Activated CD4-positive, CD25-positive, alpha-beta regulatory T cell treated with anti-CD3 and anti-CD28 coated beads, Interleukin-2, amount 50 U/mL, for 72 hours (primary cell): ENCODE measurements around the gene KLK6.

Source experiments
- DNase-seq: peaks from one replicate; pipeline ENCODE4 v3.0.0; 2021

The KLK6 gene

DNA sequence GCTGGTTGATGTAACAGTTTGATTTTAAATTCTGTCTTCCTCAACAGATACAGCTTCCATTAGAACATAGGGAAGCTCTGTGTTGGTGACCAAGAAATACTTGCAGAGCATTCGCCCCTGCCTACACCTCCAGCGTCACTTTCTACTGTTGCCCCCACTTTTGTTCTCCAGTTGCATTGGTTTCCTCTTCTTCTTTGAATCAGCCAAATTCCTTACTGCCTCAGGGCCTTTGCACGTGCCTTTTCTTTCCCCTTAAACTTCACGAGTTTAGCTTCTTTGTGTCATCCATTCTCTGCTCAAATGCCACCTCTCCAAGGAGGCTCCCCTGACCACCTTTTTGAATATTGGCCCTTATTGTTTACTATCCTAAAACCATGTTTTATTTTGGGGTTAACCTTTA is 22.3 kb downstream of the KLK6 start:
- DNase-seq, result no peak

DNA sequence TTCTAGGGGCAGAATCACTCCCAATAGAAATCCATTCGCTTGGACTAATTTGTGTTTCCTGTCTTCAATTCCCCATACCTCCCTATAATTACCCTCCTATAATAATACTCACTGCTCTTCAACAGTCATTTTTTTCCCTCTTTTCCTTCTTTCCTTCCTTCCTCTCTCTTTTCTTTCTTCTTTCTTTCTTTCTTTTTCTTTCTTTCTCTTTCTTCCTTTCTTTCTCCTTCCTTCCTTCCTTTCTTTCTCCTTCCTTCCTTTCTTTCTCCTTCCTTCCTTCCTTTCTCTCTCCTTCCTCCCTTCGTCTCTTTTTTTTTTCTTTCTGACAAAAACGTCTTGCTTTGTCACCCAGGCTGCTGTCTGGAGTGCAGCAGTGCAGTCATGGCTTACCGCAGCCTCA is 24.6 kb downstream of the KLK6 start:
- no peak for DNase-seq

DNA sequence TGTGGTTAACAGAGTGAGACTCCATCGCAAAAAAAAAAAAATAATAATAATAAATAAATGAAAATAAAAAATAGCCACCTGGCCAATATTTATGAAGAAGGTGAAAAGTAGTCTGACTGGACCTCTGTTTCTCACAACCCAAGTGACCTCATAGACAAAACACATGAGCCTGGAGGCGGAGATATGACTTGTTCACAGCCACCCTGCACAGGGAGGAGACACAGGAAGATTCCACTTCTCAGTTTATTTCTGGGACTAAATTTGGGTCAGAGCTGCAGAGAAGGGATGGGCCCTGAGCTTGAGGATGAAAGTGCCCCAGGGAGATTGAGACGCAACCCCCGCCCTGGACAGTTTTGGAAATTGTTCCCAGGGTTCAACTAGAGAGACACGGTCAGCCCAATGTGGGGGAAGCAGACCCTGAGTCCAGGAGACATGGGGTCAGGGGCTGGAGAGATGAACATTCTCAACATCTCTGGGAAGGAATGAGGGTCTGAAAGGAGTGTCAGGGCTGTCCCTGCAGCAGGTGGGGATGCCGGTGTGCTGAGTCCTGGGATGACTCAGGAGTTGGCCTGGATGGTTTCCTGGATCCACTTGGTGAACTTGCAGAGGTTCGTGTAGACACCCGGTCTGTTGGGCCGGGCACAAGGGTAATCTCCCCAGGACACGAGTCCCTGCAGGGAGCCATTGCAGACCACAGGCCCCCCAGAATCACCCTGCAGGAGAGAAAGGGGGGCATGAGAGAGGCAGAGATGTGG is 26.1 kb downstream of the KLK6 start:
- DNase-seq, result no peak

DNA sequence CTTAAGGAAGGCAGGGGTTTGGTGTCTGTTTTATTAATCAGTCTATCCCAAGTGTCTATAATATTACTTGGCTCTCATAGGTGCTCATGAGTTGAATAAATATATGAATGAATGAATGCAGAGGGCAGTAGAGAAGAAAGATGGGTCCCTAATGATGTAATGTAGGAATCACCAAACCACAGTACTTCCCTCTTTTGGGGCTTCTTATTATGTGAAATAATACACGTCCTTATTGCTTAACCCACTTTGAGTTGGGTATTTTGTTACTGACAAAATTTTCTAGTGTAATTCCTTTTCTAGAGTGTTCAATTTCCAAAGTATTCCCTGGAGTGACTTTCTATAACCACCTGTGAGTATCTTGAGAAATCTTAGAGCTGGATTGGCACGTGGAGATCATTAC is 29.8 kb downstream of the KLK6 start:
- no peak for DNase-seq

DNA sequence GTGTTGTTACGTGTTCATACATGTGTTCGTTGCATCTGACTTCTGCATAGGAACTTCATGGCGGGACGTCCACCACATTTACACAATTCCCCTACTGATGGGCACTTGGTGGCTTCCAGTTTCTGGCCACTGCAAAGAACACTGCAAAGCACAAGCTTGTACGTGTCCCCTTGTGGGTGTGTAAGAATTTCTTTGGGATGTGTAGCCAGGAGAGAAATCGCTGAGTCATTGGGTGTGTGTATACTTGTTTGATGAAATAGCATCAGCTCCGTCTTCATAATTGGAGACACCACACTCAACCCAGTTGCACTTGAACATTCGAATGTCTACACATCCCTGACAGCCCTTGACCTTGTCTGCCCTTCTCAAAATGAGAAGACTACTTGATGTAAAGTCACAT is 35.8 kb downstream of the KLK6 start:
- DNase-seq, result no peak

DNA sequence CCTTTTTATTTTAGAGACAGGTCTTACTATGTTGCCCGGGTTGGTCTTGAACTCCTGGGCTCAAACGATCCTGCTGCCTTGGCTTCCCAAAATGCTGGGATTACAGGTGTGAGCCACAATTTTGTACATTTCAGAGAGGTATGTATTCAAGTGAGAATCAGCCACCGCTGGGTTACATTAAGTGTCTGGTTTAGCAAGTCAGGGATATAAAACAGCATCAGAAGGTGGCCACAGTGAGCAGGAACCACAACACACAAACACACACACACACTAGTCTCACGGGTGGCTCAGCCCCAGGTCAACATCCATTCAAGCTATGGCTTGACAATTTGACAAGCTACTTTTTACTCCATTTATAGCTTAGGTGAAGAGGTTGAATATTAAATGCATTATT is 36.7 kb downstream of the KLK6 start:
- no peak for DNase-seq

DNA sequence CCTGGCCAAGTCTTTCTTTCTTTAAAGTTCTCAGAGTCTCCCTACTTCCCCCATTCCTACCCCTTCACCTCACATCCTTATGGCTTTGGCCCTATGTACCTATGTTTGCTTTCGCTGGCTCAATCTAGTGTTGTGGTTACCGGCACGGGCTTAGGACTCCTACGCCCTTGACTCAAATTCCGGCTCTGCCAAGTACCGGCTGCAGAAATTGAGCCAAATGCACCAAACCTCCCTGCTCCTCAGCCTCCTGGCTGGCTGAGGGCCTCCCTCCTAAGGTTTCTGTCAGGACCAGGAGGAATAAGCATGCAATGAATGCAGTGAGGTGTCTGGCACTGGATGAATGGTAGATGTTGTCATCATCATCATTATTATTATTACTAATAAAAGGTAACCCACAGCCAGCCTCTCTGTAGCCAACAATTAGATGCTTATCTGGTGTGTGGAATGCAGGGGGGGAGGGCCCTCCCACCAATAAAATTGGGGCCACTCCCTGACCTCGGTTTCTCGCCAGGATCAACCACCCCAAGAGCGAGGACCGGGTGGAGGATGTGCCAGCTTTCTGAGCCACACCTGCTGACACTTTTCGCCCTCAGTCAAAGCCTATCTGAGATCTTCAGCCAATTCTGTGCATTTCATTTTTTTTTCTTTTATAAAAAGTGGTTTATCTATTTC is 37.2 kb downstream of the KLK6 start:
- DNase-seq, result no peak

DNA sequence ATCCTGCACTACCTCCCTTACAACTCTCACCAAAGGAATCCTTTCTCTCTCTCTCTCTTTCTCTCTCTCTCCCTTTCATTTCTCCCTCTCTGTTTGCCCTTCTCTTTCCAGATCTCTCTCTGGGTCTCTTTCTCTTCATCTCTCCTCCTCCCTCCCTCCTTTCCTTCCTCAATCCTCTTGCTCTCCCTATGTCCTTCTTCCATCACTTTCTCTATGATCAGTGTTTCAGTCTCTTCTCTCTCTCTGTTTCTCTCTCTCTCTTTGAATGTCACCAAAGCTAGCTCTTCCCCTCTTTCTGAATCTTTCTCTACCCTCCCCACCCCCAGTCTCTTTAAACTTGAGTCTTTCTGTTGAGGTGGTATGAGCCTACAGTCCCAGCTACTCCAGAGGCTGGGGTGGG is 38.4 kb downstream of the KLK6 start:
- DNase-seq, result no peak

DNA sequence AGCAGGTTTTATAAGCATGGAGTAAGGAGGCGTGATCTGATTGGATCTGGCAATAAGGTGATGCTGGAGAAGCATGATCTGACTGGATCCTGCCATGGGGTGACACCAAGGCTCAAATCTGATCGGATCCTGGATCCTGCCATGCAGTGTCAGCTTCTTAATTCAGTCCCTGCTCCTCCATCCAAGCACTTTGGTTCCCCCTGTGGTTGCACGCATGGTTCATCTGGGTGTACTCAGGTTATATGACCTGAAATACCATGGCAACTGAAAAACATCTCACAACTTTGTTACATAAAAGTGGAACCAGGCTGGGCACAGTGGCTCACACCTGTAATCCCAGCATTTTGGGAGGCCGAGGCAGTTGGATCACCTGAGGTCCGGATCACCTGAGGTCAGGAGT is 40.6 kb downstream of the KLK6 start:
- DNase-seq, result no peak

DNA sequence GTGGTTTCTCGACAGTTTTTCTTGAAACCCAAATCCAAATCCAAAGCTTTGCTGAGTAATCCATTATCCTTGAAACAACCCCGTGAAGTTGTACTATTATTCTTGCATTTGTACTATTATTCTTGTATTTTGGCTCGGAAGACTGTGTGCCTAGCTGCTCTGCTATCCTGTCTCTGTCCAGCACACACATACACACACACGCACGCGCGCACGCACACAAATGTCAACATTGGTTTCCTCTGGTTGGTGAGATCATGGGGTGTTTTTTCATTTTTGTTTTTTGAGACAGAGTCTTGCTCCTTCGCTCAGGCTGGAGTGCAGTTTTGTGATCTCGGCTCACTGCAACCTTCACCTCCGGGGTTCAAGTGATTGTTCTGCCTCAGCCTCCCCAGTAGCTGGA is 43.2 kb downstream of the KLK6 start:
- DNase-seq, result no peak

DNA sequence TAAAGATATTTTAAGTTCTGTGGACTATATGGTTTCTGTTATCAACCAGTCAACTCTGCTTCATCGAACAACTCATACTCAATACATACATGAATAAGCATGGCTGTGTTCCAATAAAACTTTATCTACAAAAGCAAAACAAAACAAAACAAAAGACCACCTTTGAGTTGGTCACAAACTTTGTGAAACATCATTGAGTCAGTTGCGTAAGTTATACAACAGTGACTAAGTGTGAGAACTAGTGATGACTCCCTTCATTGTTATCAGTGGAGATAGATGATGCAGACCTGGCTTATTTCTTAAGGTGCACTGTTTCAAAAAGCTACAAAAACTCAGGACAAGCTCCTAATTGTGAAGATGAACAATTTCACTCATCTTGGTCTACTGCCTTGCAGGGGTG is 43.7 kb downstream of the KLK6 start:
- no peak for DNase-seq

DNA sequence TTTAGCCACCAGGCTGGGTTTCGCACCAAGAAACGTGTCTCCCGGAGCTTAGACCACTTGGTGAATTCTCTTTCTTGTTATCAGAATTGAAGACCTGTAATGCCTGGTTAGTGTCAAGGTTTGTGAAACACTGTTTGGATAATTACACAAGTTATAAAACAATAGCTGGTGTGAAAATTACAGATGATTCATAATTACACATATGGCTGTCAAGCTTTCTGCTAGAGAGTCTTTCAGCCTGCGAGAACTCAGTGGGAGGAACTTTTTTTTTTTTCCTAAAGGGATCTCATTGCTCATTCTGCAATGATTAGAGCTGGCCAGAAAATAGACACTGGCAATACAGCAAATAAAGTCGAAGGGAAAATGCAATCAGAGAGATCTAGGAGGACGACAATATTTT is 44.8 kb downstream of the KLK6 start:
- DNase-seq, result no peak

DNA sequence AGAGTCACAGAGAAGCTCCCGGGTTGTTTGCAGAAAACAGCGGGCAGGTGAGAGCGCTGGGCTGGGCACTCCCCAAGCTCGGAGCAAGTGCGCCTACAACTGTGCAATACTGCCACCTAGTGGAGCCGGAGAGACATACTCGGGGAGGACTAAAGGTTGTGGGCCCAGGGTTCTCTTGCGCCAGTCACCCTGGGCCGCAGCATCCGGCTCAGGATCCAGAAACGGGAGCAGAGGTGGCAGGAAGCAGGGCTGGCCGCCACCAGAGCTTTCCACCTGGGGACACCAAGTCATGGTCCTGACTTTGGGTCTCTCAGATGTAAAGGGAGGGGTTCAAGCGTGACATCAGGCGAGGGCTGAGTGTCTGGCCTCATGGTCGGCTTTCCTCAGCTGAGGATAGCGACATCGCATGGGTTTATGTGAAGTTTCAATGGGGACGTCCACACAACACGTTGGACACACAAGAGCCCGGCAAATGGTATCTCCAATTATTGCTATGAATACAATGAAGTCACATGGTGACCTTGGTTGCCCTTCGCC is 47.0 kb downstream of the KLK6 start:
- DNase-seq, result peak; percentile 70

DNA sequence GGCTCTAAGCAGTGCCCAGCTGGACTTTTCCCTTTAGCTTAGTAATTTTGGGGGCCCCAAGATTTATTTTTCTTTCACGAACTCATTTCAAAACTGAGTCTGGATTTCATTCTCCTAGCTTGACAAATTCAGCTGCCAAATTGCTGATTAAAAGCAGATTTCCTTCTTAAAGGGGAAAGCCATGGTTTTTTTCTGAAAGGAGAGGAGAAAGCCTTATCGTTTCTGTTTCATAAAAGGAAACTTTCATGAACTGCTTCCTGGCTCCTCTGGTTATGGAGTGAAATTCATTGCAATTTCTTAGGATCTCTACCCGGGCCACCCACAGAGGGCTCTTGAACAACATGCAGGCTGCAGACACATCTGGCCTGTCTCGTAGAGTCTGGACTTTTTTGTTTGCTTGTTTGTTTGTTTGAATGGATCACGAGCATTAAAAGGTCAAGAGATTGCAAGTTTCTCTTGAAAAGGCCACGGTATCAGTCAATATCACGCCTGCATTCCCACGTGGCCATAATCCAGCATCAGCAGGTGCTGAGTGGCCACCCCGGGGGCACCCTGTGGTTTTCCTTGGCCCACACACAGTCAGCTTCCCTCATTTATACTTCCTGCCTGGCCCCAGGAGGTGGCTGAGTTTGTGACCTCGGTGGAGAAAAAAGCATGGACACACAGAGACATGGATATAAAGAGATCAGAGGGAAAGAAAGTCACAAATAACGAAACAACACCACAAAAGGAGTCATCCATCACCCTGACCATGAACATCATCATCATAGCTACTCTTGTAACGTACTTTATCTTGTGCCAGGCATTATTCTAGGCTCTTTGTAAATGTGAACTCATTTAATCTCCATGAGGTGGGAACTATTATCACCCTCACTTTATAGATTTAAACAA is 47.7 kb downstream of the KLK6 start:
- no peak for DNase-seq

DNA sequence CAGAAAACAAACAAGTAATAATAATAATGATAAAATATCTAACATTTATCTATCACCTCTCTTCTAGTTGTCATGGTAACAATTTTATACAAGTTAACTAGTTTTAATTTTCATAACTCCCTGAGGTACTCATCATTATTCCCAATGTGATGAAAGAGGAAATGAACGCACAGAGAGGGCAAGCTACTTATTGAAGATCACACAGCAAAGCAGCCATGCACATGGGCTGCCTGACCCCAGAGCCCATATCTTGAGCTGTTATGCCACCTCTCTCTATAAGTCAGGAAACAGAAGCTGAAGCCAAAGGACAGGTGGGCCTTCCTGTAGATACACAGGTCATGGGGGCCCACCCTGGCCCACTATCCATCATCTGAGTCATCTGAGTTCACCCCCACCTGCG is 53.3 kb downstream of the KLK6 start:
- no peak for DNase-seq

DNA sequence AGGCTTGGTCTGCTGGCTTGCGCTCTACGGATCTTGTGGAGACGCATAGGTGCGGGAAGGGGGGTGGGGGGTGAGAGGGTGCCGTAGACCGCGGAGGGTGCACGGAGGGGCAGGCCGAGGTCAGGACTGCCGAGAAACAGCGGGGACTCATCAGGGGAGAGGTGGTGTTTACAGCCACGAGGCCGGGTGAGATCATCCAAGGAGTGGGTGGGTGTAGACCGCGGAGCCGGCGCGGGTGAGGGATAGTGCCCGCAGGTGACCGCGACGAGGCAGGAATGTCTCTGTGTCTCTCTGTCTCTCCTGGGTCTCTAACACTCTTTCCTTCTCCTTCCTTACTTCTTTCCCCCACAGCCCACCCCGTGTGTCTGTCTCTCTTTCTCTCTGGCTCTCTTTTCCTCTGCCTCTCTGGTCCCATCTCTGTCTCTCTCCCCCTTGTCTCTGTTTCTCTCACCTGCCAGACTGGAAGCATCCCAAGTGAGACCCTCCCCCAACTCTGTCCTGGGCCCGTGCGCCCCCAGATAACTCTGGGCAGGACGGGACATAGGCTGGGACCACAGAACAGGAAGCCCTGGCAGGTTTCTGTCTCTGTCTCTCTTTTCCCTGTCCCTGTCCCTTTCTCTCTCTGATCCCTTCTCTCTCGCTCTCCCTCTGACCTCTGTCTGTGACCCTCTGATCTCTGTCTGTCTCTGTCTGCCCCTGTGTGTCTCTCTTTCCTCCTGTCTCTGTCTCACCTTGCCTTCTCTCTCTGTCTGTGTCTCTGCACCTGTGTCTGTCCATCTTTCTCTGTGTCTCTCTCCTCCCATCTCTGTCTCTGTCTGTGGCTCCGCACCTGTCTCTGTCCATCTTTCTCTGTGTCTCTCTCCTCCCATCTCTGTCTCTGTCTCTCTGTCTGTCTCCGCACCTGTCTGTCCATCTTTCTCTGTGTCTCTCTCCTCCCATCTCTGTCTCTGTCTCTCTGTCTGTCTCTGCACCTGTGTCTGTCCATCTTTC is 56.4 kb downstream of the KLK6 start:
- no peak for DNase-seq

DNA sequence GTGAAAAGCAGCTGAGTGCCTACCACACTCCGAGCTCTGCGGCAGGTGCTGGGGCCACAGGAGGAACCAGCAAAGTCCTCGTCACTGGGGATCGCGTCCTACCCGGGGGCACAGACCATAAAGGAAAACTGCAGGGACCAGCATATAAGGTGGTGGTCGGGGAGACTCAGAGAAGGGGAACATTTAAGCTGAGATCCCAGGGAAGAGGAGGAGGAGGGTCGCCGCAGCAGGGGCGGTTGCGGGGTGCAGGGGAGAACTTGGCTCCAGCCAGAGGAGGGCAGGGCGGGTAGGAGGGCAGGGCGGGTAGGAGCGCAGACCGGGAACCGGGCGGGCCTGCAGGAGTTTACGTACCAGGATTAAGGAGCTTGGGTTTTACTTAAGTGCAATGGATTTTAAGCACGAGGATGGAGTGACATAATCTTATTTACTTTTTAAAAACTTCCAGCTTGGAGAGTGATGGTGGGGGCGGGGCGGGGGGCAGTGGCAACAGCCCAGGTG is 57.2 kb downstream of the KLK6 start:
- DNase-seq, result no peak

DNA sequence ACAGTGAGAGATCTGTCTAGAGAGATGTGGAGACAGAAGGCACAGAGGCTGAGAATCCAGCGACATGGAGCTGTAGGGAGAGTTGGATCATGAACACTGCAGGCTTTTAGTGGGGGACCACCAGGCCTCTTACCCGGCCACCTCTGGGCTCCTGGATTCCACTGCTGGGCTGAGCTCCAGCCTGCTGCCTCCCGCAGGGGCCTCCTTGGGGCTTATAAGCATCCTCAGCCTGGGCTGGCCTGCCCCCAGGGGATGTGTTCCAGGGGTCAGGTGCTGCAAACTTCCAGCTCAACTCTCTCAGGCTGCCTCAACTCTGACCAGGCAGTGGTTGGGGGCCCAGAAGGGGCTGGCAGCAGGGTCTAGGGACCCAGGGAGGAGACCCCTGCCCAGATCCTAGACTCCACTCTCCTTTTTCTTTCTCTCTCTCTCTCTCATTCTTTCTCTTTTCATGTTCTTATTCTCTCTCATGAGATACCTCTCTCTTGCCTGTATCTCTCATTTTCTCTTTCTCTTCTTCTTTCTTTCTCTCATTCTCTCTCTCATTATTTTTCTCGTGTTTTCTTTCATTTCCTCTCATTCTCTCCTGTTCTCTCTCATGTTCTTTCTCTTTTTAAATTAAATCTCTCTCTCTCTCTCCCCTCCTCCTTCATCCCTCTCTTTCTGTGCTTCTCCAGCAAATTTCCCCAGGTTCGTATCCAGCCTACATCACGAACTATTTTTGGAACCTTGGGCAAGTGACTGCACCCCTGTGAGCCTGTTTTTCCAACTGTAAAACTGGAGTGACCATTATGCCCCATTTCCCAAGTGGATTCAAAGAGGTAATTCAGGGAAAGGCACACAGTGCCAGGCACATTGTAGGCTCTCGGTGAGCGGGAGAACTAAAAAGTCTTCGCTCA is 57.9 kb downstream of the KLK6 start, which contains the start of gene KLK4:
Gene KLK4, minus strand, starts transcription at position 190 of the 896 bp plus-strand sequence. CDS start 657 bp downstream, outside the sequence.
- DNase-seq, result no peak

DNA sequence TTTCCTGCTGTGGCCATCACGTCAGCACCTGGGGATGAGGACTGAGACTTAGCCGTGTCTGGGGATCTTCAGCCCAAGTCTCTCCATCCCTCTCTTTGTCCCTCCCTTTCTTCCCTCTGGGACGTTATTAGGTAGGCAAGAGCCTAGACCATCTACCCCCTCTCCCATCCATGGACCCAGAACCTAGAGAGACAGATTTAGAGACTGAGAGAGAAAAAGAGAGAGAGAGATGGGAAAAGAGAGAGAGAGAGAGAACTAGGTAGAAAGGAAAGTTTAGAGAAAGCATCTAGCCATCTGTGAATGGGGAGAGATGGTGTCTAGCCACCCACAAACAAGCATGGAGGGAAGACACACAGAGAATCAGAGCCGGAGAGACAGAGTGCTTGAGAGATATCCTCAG is 58.7 kb downstream of the KLK6 start:
- no peak for DNase-seq

DNA sequence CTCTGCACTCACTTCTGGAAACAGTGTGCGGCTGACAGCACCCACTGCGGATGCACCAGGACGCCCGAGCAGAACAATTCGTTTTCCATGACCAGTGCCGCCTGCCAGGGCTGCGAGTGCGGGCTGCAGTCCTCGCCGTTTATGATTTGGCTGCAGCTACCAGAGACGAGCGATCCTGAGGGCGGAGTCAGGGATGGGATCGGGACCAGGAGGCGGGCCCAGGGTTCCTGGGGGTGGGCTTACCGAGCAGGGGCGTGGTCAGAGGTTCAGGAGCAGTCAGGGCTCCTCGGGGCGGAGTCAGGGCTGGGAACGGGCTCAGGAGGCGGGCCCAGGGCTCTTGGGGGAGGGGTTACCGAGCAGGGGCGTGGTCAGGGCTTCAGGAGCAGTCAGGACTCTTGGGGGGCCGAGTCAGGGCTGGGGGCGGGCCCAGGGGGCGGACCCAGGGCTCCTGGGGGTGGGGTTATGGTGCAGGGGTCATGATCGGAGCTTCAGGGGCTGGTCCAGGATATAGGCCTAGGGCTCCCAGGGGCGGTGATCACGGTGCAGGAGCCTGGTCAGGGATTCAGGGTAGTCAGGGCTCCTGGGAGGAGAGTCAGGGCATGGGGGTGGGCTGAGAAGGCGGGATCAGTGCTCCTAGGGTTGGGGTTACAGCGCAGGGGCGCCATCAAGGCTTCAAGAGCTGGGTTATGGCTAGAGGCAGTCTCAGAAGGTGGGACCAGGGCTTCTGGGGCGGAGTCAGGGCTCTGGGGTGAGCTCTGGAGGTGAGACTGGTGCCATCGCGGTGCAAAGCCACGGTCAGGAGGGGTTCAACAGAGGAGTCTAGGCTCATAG is 59.9 kb downstream of the KLK6 start:
- DNase-seq, result peak; percentile 39
